Trophoblast cell (in vitro differentiated cells and primary cell): ENCODE data around the gene KIAA0232.

Source experiments
- DNase-seq, 2 donors: peaks; one replicate each; pipeline ENCODE4 v3.0.0-alpha.2; 2016
- H2AFZ ChIP-seq: 2 replicates; pipeline ENCODE4 v1.6.1; 2013; ENCODE audit warnings: low read length, moderate library complexity, mild to moderate bottlenecking; ENCODE audit not compliant: insufficient read depth, poor library complexity
- H2AK5ac ChIP-seq: 2 replicates; pipeline ENCODE4 v1.6.1; 2013; ENCODE audit warnings: mild to moderate bottlenecking, low read length
- H2BK120ac ChIP-seq: 2 replicates; pipeline ENCODE4 v1.6.1; 2013; ENCODE audit warnings: low read length, mild to moderate bottlenecking, moderate library complexity; ENCODE audit not compliant: insufficient read depth, poor library complexity
- H2BK12ac ChIP-seq: 2 replicates; pipeline ENCODE4 v1.6.1; 2013; ENCODE audit warnings: mild to moderate bottlenecking, low read length, moderate library complexity
- H2BK5ac ChIP-seq: 2 replicates; pipeline ENCODE4 v1.6.1; 2013; ENCODE audit warnings: low read length, low read depth, moderate library complexity, mild to moderate bottlenecking; ENCODE audit not compliant: poor library complexity
- H3K14ac ChIP-seq: 2 replicates; pipeline ENCODE4 v1.6.1; 2013; ENCODE audit warnings: mild to moderate bottlenecking, low read length
- H3K18ac ChIP-seq: 2 replicates; pipeline ENCODE4 v1.6.1; 2013; ENCODE audit warnings: mild to moderate bottlenecking, low read length
- H3K23ac ChIP-seq: 2 replicates; pipeline ENCODE4 v1.6.1; 2013; ENCODE audit warnings: low read length
- H3K27ac ChIP-seq: 2 replicates; pipeline ENCODE4 v1.5.1; 2013; ENCODE audit warnings: low read depth, mild to moderate bottlenecking, inconsistent platforms, low read length, moderate library complexity
- H3K27me3 ChIP-seq: 2 replicates; pipeline ENCODE4 v1.6.1; 2013; ENCODE audit warnings: inconsistent platforms, mild to moderate bottlenecking, low read length, moderate library complexity; ENCODE audit not compliant: insufficient read depth
- H3K36me3 ChIP-seq, 2 experiments: 1 replicate in 1 of 2; 2 replicates in 1 of 2; pipeline ENCODE4 v1.6.1; 2013; ENCODE audit warnings: low read length in 2 of 2, mild to moderate bottlenecking in 2 of 2, moderate library complexity in 1 of 2; ENCODE audit not compliant: insufficient read depth in 2 of 2, control insufficient read depth in 1 of 2
- H3K4ac ChIP-seq: 2 replicates; pipeline ENCODE4 v1.6.1; 2013; ENCODE audit warnings: low read depth, mild to moderate bottlenecking, low read length, moderate library complexity
- H3K4me1 ChIP-seq, 2 experiments: 1 replicate in 1 of 2; 2 replicates in 1 of 2; pipeline ENCODE4 v1.6.1; 2013; ENCODE audit warnings: low read length in 2 of 2, mild to moderate bottlenecking in 2 of 2, moderate library complexity in 1 of 2; ENCODE audit not compliant: insufficient read depth in 2 of 2, control insufficient read depth in 1 of 2
- H3K4me2 ChIP-seq: 2 replicates; pipeline ENCODE4 v1.6.1; 2013; ENCODE audit warnings: inconsistent platforms, mild to moderate bottlenecking, low read length, moderate library complexity
- H3K4me3 ChIP-seq: 2 replicates; pipeline ENCODE4 v1.5.1; 2013; ENCODE audit warnings: mild to moderate bottlenecking, low read depth, low read length, inconsistent platforms
- H3K79me1 ChIP-seq: one replicate; pipeline ENCODE4 v1.6.1; 2013; ENCODE audit warnings: low read length
- H3K79me2 ChIP-seq: 2 replicates; pipeline ENCODE4 v1.6.1; 2013; ENCODE audit warnings: low read length, mild to moderate bottlenecking; ENCODE audit not compliant: control insufficient read depth, insufficient read depth, poor library complexity
- H3K9ac ChIP-seq: 2 replicates; pipeline ENCODE4 v1.6.1; 2013; ENCODE audit warnings: mild to moderate bottlenecking, low read length
- H3K9me3 ChIP-seq: 2 replicates; pipeline ENCODE4 v1.6.1; 2013; ENCODE audit warnings: low read depth, mild to moderate bottlenecking, control low read depth, inconsistent platforms, low read length; ENCODE audit not compliant: insufficient read depth
- H4K12ac ChIP-seq: 2 replicates; pipeline ENCODE4 v1.6.1; 2013; ENCODE audit warnings: low read depth, mild to moderate bottlenecking, low read length, moderate library complexity
- H4K8ac ChIP-seq: 2 replicates; pipeline ENCODE4 v1.6.1; 2013; ENCODE audit warnings: low read depth, mild to moderate bottlenecking, low read length, moderate library complexity
- H4K91ac ChIP-seq: one replicate; pipeline ENCODE4 v1.6.1; 2013; ENCODE audit warnings: low read depth, mild to moderate bottlenecking, low read length, moderate library complexity
- WGBS: extraction: QIAGEN DNeasy Blood & Tissue Kit; methylation state at CpG from one replicate; pipeline ENCODE4 v1.1.7; 2013; ENCODE audit warnings: missing lambda C conversion rate; ENCODE audit not compliant: insufficient read length, insufficient coverage; ENCODE audit errors: extremely low coverage; 5-methylcytosine and 5-hydroxymethylcytosine counted together

KIAA0232 gene

DNA sequence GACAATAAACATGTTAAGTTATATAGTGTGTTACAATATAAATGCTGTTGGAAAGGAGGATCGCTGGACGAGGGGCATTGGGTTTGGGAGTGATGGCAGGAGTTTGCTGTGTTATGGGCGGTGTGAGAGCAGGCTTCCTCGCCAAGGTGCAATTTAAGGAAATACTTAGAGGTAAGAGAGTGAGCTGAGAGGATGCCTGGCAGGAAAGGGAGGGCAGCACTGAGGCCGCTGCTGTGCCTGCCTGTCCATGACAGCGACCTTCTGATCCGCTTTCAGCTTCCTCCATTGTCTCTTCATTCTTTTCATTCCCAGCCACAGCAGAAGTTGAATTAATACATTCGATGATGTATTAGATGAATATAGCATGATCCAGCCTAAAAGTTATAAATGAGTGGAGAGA is 85.9 kb downstream of the KIAA0232 start:
- H2BK120ac ChIP-seq, result no peak overlapping the region
- no peaks in the 10 kb centered on the region for H3K79me1 ChIP-seq
- H2BK12ac ChIP-seq, result no peak overlapping the region
- no peaks in the 10 kb centered on the region for H3K4me1 ChIP-seq
- H2BK5ac ChIP-seq, result no peak overlapping the region
- no peak overlapping the region for H4K91ac ChIP-seq
- H3K36me3 ChIP-seq, result peaks cover 19 to 40% of the 10 kb centered on the region in 2 experiments
- no peak overlapping the region for H2AK5ac ChIP-seq
- H3K27ac ChIP-seq, result no peak overlapping the region
- H3K18ac ChIP-seq, result no peak overlapping the region
- H3K23ac ChIP-seq, result no peak overlapping the region
- H4K12ac ChIP-seq, result no peak overlapping the region
- H4K8ac ChIP-seq, result no peak overlapping the region
- H3K14ac ChIP-seq, result no peak overlapping the region
- H3K9ac ChIP-seq, result no peak overlapping the region
- H3K9me3 ChIP-seq, result no peaks in the 10 kb centered on the region
- no peak overlapping the region for H3K4me2 ChIP-seq
- H3K4ac ChIP-seq, result no peak overlapping the region
- H3K27me3 ChIP-seq, result no peaks in the 10 kb centered on the region
- WGBS, result no CpG with 5 or more reads among the region's 8 CpGs
- H2AFZ ChIP-seq, result no peak overlapping the region
- no peak overlapping the region for H3K4me3 ChIP-seq
- DNase-seq, result no peak
- H3K79me2 ChIP-seq, result no peaks in the 10 kb centered on the region

DNA sequence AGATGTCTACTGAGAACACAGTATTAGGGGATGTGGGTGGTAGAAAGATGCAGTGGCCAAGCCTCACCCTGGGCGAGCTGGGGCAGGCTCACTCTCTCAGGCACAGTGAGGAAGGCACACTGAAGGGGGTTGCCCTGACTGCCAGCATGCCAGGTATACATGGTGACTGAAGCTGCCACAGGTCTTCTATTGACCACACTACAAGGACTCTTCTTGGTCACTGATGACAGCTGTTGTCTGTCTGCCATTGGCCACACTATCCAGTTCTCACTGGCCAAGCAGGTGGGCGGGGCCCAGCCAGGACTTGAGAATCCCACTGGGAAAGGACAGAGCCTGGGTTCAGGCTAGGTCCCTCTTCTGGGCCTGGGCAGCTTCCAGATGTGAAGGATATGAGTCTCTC is 87.4 kb downstream of the KIAA0232 start:
- DNase-seq, result no peak
- no peak overlapping the region for H3K27ac ChIP-seq
- peaks cover 27 to 47% of the 10 kb centered on the region in 2 experiments for H3K36me3 ChIP-seq
- no peak overlapping the region for H4K8ac ChIP-seq
- no peaks in the 10 kb centered on the region for H3K79me1 ChIP-seq
- H3K4me2 ChIP-seq, result no peak overlapping the region
- H2BK12ac ChIP-seq, result no peak overlapping the region
- no peak overlapping the region for H4K12ac ChIP-seq
- no peak overlapping the region for H3K4ac ChIP-seq
- H3K4me3 ChIP-seq, result no peak overlapping the region
- no peak overlapping the region for H2AK5ac ChIP-seq
- no peaks in the 10 kb centered on the region for H3K4me1 ChIP-seq
- H4K91ac ChIP-seq, result no peak overlapping the region
- H2BK5ac ChIP-seq, result no peak overlapping the region
- no peak overlapping the region for H3K9ac ChIP-seq
- no peak overlapping the region for H3K14ac ChIP-seq
- H3K79me2 ChIP-seq, result no peaks in the 10 kb centered on the region
- H2BK120ac ChIP-seq, result no peak overlapping the region
- H3K23ac ChIP-seq, result no peak overlapping the region
- no peaks in the 10 kb centered on the region for H3K9me3 ChIP-seq
- no peak overlapping the region for H2AFZ ChIP-seq
- no peaks in the 10 kb centered on the region for H3K27me3 ChIP-seq
- WGBS, result no CpG with 5 or more reads among the region's 2 CpGs
- no peak overlapping the region for H3K18ac ChIP-seq

DNA sequence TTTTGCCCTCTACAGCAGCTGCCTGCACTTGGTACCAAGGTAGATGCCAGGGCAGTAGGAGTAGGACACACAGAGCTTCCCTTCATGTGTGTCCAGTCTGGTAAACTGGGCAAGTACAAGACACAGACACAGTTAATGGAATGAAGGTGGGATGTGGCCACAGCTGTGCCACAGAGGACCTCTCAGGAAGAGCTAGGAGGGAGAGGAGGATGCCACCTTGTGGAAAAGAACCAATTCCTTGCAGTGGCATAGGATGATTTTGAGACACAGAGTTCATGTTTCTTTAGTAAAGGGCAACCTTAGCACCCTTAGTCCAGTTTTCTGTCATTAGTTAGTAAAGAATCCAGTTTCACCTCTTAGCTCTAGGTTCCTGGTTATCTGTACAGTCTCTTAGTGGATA is 90.8 kb downstream of the KIAA0232 start:
- Histone ChIP-seq H3K27ac (no peak overlapping the region), H3K36me3 (peaks cover 39 to 50% of the 10 kb centered on the region in 2 experiments), H3K27me3 (no peaks in the 10 kb centered on the region), H3K4me2 (no peak overlapping the region), H3K4me3 (no peak overlapping the region), H3K18ac (no peak overlapping the region), H2BK12ac (no peak overlapping the region), H3K23ac (no peak overlapping the region), H3K14ac (no peak overlapping the region), H3K4me1 (peaks cover 2 to 4% of the 10 kb centered on the region in 2 experiments), H3K79me2 (no peaks in the 10 kb centered on the region), H2AK5ac (no peak overlapping the region), H4K8ac (no peak overlapping the region), H2AFZ (no peak overlapping the region), H2BK5ac (no peak overlapping the region), H3K9me3 (peaks cover 2% of the 10 kb centered on the region), H3K9ac (no peak overlapping the region), H3K79me1 (no peaks in the 10 kb centered on the region), H4K91ac (no peak overlapping the region), H4K12ac (no peak overlapping the region), H2BK120ac (no peak overlapping the region), H3K4ac (no peak overlapping the region)
- no peak for DNase-seq

DNA sequence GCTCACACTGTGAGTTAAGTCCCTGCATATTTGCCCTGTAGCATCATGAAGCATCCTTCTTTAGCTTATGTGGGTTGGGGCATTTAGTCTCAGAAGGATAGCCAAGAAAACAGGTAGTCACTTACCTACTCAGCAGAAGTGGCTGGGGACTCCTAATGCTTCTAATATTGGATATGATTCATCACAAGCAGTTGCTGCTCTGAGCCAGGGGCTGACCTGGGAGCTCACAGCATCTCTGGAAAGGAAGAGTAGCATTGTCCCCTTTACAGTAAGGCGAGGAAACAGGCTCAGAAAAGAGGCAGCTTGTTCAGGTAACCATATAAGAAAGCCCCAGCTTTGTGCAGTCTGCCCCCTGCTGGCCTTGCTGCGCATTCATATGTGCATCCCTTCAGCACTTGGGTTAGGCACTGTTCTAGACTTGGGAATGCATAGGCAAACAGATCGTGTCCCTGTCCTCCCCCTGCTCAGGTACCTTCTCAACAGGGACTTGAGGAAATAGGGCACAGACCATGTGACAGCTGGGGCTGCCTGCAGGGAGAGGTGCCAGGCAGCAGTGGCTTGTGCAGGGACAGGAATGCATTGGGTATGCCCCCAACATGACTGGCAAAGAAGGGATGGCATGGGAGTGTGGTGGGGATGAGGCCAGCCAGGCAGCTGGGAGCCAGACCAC is 91.4 kb downstream of the KIAA0232 start:
- no peak overlapping the region for H3K9ac ChIP-seq

More for the DNA sequence above, 91.4 kb downstream of the KIAA0232 start:
- no peak overlapping the region for H2AK5ac ChIP-seq
- H4K12ac ChIP-seq, result no peak overlapping the region
- H3K36me3 ChIP-seq, result peaks cover 43 to 52% of the 10 kb centered on the region in 2 experiments
- no peaks in the 10 kb centered on the region for H3K79me2 ChIP-seq
- H4K91ac ChIP-seq, result no peak overlapping the region
- no peaks in the 10 kb centered on the region for H3K27me3 ChIP-seq
- peak; percentile 63 to 86 for DNase-seq
- H2AFZ ChIP-seq, result no peak overlapping the region
- no peak overlapping the region for H3K18ac ChIP-seq
- H2BK5ac ChIP-seq, result no peak overlapping the region
- H3K4me2 ChIP-seq, result no peak overlapping the region
- H3K27ac ChIP-seq, result no peak overlapping the region
- no peak overlapping the region for H3K23ac ChIP-seq
- no peak overlapping the region for H4K8ac ChIP-seq
- no peak overlapping the region for H2BK12ac ChIP-seq
- WGBS, result no CpG with 5 or more reads among the region's 3 CpGs
- no peak overlapping the region for H3K14ac ChIP-seq
- H2BK120ac ChIP-seq, result no peak overlapping the region
- H3K4me3 ChIP-seq, result no peak overlapping the region
- peaks cover 2% of the 10 kb centered on the region for H3K9me3 ChIP-seq
- H3K79me1 ChIP-seq, result no peaks in the 10 kb centered on the region
- H3K4me1 ChIP-seq, result peaks cover 2 to 4% of the 10 kb centered on the region in 2 experiments
- no peak overlapping the region for H3K4ac ChIP-seq
